Subcutaneous adipose tissue (tissue), 4 donors: Measurements from ENCODE around the gene ZNF354C. TPM values are rescaled to one million over a fixed set of nuclear protein-coding genes. Genes with fewer than 3 reads are reported as not detected.

Experiments
- CTCF ChIP-seq: fragments of 450-650 bp; IDR thresholded peaks from one replicate; pipeline ENCODE4 v1.5.1; 2016; ENCODE audit warnings: low read depth, mild to moderate bottlenecking, control low read depth, antibody characterized with exemption, moderate library complexity
- total RNA-seq, 4 donors: library from RNA; depleted of rRNA; stranded (reverse); fragments of >200 nt; gene quantifications; one replicate each; pipeline ENCODE4 v1.1.0, GENCODE V29; 2016

ZNF354C gene
- total RNA-seq = 1 to 10 TPM; 6.5 to 7.5 (median 7.1) TPM

GRCh38 chr5:179060116-179061008 is at the start of gene ZNF354C:
TSS of gene ZNF354C (plus strand) at chr5:179060373. CDS start at chr5:179062069, 1,696 bp downstream.
- no peak for TF ChIP-seq CTCF

DNA sequence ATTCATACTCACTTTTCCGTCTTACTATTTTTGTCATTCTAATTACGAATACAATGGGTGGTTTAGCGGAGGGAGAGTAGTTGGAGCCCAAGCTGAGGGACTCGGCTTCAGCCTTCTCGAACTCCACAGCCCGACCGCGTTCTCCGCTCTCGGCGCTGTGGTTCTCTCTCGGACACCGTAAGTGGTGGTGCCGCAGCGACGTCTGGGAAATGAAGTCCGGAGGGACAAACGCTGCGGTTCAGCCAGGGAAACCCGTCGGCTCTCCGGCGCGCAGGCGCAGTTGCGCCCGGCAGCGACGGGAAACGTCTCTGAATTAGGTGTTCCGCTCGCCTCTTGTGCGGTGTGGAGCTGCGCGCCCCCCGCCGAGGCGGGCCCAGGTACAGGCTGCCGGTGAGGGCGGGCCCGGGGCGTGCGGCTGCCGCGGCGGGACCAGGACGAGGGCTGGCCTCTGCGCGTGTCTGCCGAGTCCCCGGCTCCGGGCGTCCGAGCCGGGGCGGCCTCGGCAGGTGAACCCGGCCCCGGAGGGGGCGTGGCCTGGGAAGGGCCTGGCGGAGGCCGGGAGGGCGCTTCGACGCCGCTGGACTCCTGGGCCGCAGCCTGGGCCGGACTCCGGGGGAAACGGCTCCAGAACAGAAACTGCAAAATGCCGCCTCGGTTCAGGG is 36.5 kb upstream of the ZNF354C start, which contains the start of gene ZNF879:
Gene ZNF879 (plus strand): TSS at position 277 of the 662 bp plus-strand sequence. CDS start 1,201 bp downstream, outside the sequence.
- TF ChIP-seq CTCF = no peak

GRCh38 chr5:179033004-179033580 is 27.1 kb upstream of the ZNF354C start:
- TF ChIP-seq CTCF = no peak

DNA sequence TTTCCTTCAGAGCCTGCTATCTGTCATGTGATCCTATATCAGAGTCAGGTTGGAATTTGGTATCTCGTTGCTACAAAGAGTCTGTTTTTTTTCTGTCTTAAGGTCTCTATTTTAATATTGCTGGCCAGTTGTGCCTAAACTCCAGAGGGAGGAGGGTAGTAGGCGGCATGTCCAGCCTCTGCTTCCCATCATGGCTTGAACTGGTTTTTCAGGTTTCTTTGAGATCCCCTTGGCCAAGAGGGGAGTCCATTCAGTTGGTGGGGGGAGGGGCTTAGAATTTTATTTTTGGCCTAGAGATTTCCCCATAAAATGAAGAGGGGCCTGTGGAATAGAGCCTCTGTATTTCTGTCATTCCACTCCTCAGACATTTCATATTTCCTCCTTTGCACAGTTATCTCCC is 15.4 kb upstream of the ZNF354C start:
- no peak for TF ChIP-seq CTCF

DNA sequence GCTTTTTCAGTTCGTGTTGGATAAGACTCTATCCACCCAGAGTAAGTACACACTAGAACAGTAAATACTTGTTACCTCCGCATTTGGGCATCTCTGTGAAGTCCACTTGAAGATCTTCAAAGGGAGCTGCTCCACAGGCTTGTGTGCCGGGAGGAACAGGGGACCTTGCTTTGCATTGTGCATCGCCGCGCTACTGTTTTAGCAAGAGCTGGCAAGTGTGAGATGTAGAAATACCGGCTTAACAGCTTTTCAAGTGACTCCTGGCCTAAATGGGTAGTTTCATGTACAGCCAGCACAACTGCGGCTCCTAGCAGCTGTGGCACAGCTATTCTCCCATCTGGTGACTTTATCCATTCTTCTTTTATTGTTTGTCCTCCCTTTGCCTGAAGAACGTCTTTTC is 8.4 kb upstream of the ZNF354C start:
- TF ChIP-seq CTCF = no peak

DNA sequence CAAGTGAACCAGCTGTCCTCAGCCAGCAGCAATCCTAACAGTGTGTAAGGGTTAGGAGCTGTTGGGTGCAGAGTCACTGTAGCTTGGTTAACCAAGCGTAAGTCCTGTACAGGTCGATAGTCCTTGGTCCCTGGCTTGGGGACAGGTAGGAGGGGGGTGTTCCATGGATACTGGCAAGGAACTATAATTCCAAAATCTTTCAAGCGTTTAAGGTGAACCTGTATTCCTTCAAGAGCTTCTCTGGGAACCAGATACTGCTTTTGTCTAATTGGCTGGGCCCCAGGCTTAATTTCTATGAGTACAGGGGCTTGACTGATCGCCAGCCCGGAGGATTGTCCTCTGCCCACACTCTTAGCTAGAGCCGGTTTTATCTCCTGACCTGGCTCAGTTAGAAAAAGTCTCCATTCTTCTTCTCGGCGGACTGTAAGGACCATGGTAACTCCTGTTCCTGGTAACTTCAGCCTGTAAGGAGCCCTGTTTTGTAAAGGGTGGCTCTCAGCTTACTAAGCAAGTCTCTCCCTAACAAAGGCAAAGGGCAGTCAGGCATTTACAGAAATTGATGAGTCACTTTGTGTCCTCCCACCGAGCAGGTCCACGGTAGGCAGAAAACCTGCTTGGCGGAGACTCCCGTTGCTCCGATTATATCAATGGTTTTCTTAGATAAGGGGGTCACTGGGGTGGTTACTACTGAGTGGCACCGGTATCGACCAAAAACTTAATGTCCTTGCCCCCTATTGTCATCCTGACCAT is 6.0 kb upstream of the ZNF354C start:
- no peak for TF ChIP-seq CTCF

GRCh38 chr5:179054876-179055275 is 5.3 kb upstream of the ZNF354C start:
- no peak for TF ChIP-seq CTCF
